WI38 (cell line): Measurements from ENCODE around the gene KRT74.

ENCODE experiments used
- H3K4me3 ChIP-seq: 2 replicates; pipeline ENCODE4 v1.5.1; 2011; ENCODE audit warnings: low read depth, mild to moderate bottlenecking, control low read depth, low read length
- CTCF ChIP-seq: IDR thresholded peaks from 2 replicates; pipeline ENCODE4 v1.5.1; 2012; ENCODE audit warnings: low read depth, mild to moderate bottlenecking, control low read depth, low read length

The KRT74 gene

GRCh38 chr12:52546126-52546525 is 27.5 kb downstream of the KRT74 start:
- H3K4me3 ChIP-seq: no peak overlapping the region

DNA sequence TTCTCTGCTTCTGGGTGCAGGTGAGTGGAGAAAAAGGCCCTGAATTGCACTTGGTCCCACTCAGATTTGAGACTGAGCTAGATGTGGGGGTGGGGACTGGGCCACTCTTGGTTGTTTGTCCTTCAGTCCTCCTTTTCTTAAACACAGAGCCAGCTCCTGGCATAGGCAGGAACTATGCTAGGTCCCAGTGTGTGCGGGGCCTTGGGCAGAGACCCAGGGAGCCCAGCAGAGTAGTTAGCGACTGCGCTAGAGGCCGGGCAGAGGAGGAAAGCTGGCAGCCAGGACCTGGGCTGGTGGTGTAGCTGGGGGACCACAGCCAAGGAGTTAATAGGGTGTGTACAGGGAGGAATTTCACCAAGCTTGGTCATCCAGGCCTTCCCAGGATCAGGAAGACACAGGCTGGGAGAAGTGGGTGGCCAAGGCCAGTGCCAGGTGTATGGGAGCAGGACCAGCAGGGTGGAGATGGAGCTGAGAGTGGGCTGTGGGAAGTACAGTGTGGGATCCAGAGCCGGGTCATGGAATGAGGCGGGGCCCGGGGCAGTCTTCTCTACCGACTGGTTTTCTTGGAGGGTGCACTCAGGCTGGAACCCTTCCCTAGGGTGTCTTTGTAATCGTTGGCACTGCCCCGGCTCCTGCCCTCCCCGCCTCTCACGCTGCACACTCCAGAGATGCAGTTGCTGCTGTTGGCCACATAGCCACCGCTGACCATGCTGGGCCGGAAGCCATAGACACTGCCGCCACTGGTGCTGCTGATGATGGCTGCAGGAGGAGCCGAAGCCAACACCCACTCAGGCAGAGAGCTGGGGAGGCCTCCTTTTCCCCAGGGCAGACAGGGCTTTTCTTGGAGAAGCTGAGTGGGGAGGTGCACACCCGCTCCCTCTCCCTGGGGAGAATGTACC is 29.4 kb downstream of the KRT74 start:
- no peak for TF ChIP-seq CTCF
- no peak overlapping the region for H3K4me3 ChIP-seq

More at GRCh38 chr12:52546126-52546525, 27.5 kb downstream of the KRT74 start:
- no peak for TF ChIP-seq CTCF

DNA sequence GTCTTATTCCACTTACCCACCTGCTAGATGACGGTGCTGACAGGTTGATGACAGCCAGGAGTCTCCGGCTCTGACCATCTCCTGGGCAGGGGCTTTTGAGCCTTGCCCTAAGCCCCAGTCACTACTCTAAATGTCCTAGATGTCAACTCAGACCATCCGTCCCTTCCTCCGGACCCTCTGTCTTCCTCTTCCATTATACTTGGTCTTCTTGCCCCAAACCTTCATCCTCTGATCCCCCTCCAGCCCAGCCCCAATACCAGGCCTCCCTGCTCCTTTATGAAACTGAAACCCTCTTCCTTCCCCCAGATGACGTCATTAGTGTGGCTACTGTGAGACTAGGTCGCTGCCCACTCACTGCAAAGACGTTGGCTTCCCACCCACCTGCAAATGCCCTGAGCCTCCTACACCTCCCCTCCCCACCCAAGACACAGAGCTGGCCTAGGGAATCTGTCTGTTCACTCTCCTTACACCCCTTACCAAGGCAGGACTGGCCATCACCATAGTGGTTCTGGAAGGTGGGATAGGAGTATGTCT is 30.8 kb downstream of the KRT74 start:
- TF ChIP-seq CTCF: no peak

GRCh38 chr12:52542157-52542556 is 31.5 kb downstream of the KRT74 start:
- H3K4me3 ChIP-seq: no peak overlapping the region
- TF ChIP-seq CTCF: no peak

More for the DNA sequence above, 30.8 kb downstream of the KRT74 start:
- H3K4me3 ChIP-seq: no peak overlapping the region

DNA sequence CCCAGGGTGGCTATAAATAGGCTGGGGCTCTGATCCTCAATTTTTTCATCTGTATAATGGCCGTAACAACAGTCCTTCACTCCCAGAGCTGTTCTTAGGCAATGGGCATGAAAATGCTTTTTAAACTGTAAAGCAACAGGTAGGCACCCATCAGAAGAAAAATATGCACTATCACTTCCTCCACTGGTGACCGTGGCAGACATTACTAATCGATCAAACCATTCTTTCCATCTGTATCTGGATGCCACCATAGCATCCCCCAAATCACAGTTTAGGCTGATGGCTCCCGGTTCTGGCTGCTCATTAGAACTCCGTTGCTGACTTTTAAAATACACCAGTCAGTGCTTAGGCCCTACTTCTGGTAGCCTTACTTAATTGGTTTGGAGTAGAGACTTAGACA is 31.9 kb downstream of the KRT74 start:
- H3K4me3 ChIP-seq: no peak overlapping the region
- TF ChIP-seq CTCF: no peak

GRCh38 chr12:52540531-52540930 is 33.1 kb downstream of the KRT74 start:
- TF ChIP-seq CTCF: no peak
- no peak overlapping the region for H3K4me3 ChIP-seq

- no peak for TF ChIP-seq CTCF
- H3K4me3 ChIP-seq: no peak overlapping the region
Observed at GRCh38 chr12:52539821-52540173, 33.8 kb downstream of the KRT74 start.
